DND-41 (cell line): ENCODE measurements around the gene PIEZO2.

Experiments used
- ATAC-seq: fragments of 200-7000 bp; cut with Tn5 transposase; 3 replicates; pipeline ENCODE4 v1.9.1; 2021; ENCODE audit warnings: low read depth; ENCODE audit not compliant: insufficient read depth
- DNase-seq: peaks from one replicate; pipeline ENCODE4 v3.0.0-alpha.2; 2020
- H2AFZ ChIP-seq: 2 replicates; pipeline ENCODE4 v1.6.0; 2012; ENCODE audit warnings: low read depth, low read length
- H3K27ac ChIP-seq: 2 replicates; pipeline ENCODE4 v1.5.1; 2012; ENCODE audit warnings: low read length, inconsistent platforms
- H3K27me3 ChIP-seq: fragments of 200-600 bp; sonication (generic); 2 replicates; pipeline ENCODE4 v1.6.0; 2012; ENCODE audit warnings: low read length, mild to moderate bottlenecking, inconsistent platforms; ENCODE audit not compliant: insufficient read depth, poor library complexity
- H3K36me3 ChIP-seq: 2 replicates; pipeline ENCODE4 v1.5.1; 2012; ENCODE audit warnings: low read length, inconsistent platforms; ENCODE audit not compliant: insufficient read depth
- H3K4me1 ChIP-seq: 2 replicates; pipeline ENCODE4 v1.5.1; 2012; ENCODE audit warnings: mild to moderate bottlenecking, low read length; ENCODE audit not compliant: insufficient read depth
- H3K4me2 ChIP-seq: 2 replicates; pipeline ENCODE4 v1.6.0; 2012; ENCODE audit warnings: mild to moderate bottlenecking, moderate library complexity, low read length, inconsistent platforms; ENCODE audit not compliant: insufficient read depth
- H3K4me3 ChIP-seq, 2 experiments: fragments of 200-600 bp in 1 of 2; shearing (Covaris generic) in 1 of 2; 2 replicates each; pipeline ENCODE4 v1.5.1; 2012 to 2016; ENCODE audit warnings: inconsistent platforms in 2 of 2, low read length in 2 of 2, mild to moderate bottlenecking in 2 of 2, low read depth in 1 of 2, moderate library complexity in 1 of 2
- H3K79me2 ChIP-seq: 2 replicates; pipeline ENCODE4 v1.6.0; 2012; ENCODE audit warnings: low read length, inconsistent platforms; ENCODE audit not compliant: insufficient read depth
- H3K9ac ChIP-seq: 2 replicates; pipeline ENCODE4 v1.6.0; 2012; ENCODE audit warnings: low read depth, mild to moderate bottlenecking, inconsistent platforms, low read length, moderate library complexity
- H3K9me3 ChIP-seq: 2 replicates; pipeline ENCODE4 v1.5.1; 2012; ENCODE audit warnings: low read length, moderate library complexity, mild to moderate bottlenecking, inconsistent platforms; ENCODE audit not compliant: insufficient read depth, severe bottlenecking
- H4K20me1 ChIP-seq: 2 replicates; pipeline ENCODE4 v1.6.0; 2012; ENCODE audit warnings: low read length; ENCODE audit not compliant: insufficient read depth
- CTCF ChIP-seq: IDR thresholded peaks from 2 replicates; pipeline ENCODE4 v1.5.1; 2012; ENCODE audit warnings: borderline replicate concordance, low read length, moderate library complexity, mild to moderate bottlenecking; ENCODE audit not compliant: poor library complexity, severe bottlenecking; ENCODE audit errors: extremely low read depth
- EZH2 ChIP-seq: IDR thresholded peaks from 3 replicates; pipeline ENCODE4 v1.6.1; 2012; ENCODE audit warnings: borderline replicate concordance, low read depth, mild to moderate bottlenecking, moderate library complexity, low read length, inconsistent platforms; ENCODE audit not compliant: severe bottlenecking

The PIEZO2 gene

GRCh38 chr18:11047817-11048216 is 101.6 kb downstream of the PIEZO2 start:
- no peaks in the 10 kb centered on the region for H4K20me1 ChIP-seq
- no peak overlapping the region for H2AFZ ChIP-seq
- no peaks in the 10 kb centered on the region for H3K36me3 ChIP-seq
- H3K79me2 ChIP-seq = no peaks in the 10 kb centered on the region
- no peaks in the 10 kb centered on the region for H3K9me3 ChIP-seq
- no peak overlapping the region for H3K27ac ChIP-seq
- no peak overlapping the region for H3K4me3 ChIP-seq
- no peaks in the 10 kb centered on the region for H3K27me3 ChIP-seq
- no peak for ATAC-seq
- H3K4me2 ChIP-seq = no peak overlapping the region
- DNase-seq = no peak
- H3K4me1 ChIP-seq = no peaks in the 10 kb centered on the region
- no peak overlapping the region for H3K9ac ChIP-seq
- TF ChIP-seq EZH2 = no peak
- TF ChIP-seq CTCF = no peak

- Histone ChIP-seq H3K4me1 (no peaks in the 10 kb centered on the region), H3K27ac (no peak overlapping the region), H4K20me1 (no peaks in the 10 kb centered on the region), H3K4me2 (no peak overlapping the region), H3K36me3 (no peaks in the 10 kb centered on the region), H3K9ac (no peak overlapping the region), H3K79me2 (no peaks in the 10 kb centered on the region), H2AFZ (no peak overlapping the region), H3K4me3 (no peak overlapping the region), H3K9me3 (no peaks in the 10 kb centered on the region), H3K27me3 (no peaks in the 10 kb centered on the region)
- TF ChIP-seq EZH2 = no peak
- TF ChIP-seq CTCF = no peak
- ATAC-seq = no peak
- no peak for DNase-seq
Measured at GRCh38 chr18:11047156-11047555, 102.2 kb downstream of the PIEZO2 start.

- ATAC-seq (no peak), DNase-seq (no peak)
- Histone ChIP-seq H3K9me3 (no peaks in the 10 kb centered on the region), H3K27me3 (peaks cover 6% of the 10 kb centered on the region), H3K4me2 (no peak overlapping the region), H4K20me1 (no peaks in the 10 kb centered on the region), H3K36me3 (no peaks in the 10 kb centered on the region), H2AFZ (no peak overlapping the region), H3K9ac (no peak overlapping the region), H3K4me3 (no peak overlapping the region), H3K4me1 (no peaks in the 10 kb centered on the region), H3K79me2 (no peaks in the 10 kb centered on the region), H3K27ac (no peak overlapping the region)
- TF ChIP-seq EZH2 (no peak), CTCF (no peak)
Measured at GRCh38 chr18:11046140-11046539, 103.2 kb downstream of the PIEZO2 start.

GRCh38 chr18:11043694-11044093 is 105.7 kb downstream of the PIEZO2 start:
- Histone ChIP-seq H3K9me3 (no peaks in the 10 kb centered on the region), H3K36me3 (no peaks in the 10 kb centered on the region), H2AFZ (no peak overlapping the region), H3K4me1 (no peaks in the 10 kb centered on the region), H3K27me3 (peaks cover 6% of the 10 kb centered on the region), H3K9ac (no peak overlapping the region), H3K27ac (no peak overlapping the region), H3K4me3 (no peak overlapping the region), H3K79me2 (no peaks in the 10 kb centered on the region), H4K20me1 (no peaks in the 10 kb centered on the region), H3K4me2 (no peak overlapping the region)
- ATAC-seq (no peak), DNase-seq (no peak)
- no peak for TF ChIP-seq CTCF
- TF ChIP-seq EZH2 = no peak
